Measurements from ENCODE around the gene JRKL. TPM values are rescaled to one million over a fixed set of nuclear protein-coding genes. Genes with fewer than 3 reads are reported as not detected.

The JRKL gene
- polyA plus RNA-seq, 1 experiment, result 11.2 TPM

DNA sequence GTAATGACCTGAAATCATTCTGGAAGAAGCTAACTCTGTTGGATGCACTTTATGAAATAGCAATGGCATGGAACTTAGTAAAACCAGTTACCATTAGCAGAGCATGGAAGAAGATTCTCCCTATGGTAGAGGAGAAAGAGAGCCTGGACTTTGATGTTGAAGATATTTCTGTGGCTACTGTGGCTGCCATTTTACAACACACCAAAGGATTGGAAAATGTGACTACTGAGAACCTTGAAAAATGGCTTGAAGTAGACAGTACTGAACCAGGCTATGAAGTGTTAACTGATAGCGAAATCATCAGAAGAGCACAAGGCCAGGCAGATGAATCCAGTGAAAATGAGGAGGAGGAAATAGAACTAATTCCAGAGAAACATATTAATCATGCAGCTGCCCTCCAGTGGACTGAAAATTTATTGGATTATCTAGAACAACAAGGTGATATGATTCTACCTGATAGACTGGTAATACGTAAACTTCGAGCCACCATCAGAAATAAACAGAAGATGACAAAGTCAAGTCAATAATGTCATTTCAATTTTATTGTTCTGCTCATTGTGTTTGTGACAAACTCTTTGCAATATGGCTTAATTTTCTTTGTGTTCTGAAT, 2.0 kb downstream of the JRKL start:
- POLR2A ChIA-PET, result no interaction called here
- Histone ChIP-seq H3K4me3 (ENCODE audit: low read depth, low read length) (no peak overlapping the region), H3K9me3 (ENCODE audit: control insufficient read depth, insufficient read depth, low read length) (no peaks in the 10 kb centered on the region; the same call in 1 of the 2 replicates), H3K27ac (ENCODE audit: low read depth, low read length) (no peak overlapping the region), H3K27me3 (ENCODE audit: control insufficient read depth, insufficient read depth, low read length) (no peaks in the 10 kb centered on the region)
- TF ChIP-seq, protein P1, sequence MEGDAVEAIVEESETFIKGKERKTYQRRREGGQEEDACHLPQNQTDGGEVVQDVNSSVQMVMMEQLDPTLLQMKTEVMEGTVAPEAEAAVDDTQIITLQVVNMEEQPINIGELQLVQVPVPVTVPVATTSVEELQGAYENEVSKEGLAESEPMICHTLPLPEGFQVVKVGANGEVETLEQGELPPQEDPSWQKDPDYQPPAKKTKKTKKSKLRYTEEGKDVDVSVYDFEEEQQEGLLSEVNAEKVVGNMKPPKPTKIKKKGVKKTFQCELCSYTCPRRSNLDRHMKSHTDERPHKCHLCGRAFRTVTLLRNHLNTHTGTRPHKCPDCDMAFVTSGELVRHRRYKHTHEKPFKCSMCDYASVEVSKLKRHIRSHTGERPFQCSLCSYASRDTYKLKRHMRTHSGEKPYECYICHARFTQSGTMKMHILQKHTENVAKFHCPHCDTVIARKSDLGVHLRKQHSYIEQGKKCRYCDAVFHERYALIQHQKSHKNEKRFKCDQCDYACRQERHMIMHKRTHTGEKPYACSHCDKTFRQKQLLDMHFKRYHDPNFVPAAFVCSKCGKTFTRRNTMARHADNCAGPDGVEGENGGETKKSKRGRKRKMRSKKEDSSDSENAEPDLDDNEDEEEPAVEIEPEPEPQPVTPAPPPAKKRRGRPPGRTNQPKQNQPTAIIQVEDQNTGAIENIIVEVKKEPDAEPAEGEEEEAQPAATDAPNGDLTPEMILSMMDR (IDR thresholded peaks at IDR 0.05; ENCODE audit: low read depth, low read length), result no peak
- CTCF ChIA-PET, result interaction anchor here (1.3 kb wide), 1 partner anchor 409 kb away, joined by 3 read pairs; no protein-coding TSS in a partner anchor
- no peak for DNase-seq (ENCODE audit: low read depth, low spot score)

DNA sequence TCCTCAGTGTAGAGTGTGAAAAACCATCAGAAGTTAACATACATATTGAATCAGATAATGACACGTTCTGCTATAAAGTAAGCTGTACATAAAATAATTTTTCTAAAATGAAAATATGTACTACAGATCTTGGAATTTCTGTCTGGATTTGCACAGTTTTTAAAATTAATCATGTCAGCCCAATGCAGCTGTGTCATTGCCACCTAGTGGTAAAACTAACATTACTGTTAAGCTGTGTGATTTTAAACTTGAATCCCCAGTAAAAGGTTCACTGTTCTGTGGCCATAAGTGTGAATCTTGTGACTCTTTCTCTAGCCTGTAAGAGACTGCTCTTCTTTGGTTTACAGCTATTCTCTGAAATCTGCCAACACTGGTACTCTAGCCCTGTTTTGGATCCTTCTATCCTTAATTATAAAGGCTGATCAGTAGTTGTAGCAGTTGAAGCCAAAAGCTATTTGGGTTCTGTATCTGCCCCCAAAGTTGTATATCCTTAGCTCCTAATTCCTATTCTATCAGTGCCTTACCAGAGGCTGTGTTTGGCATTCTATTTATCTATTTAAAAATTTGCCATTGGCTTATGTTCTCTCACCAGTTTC, 4.0 kb downstream of the JRKL start:
- TF ChIP-seq, protein P1 (IDR thresholded peaks at IDR 0.05; ENCODE audit: low read depth, low read length), result peak; percentile 79
- no peaks in the 10 kb centered on the region for H3K27me3 ChIP-seq (ENCODE audit: control insufficient read depth, insufficient read depth, low read length)
- POLR2A ChIA-PET, result no interaction called here
- no peak overlapping the region for H3K4me3 ChIP-seq (ENCODE audit: low read depth, low read length)
- no peak overlapping the region for H3K27ac ChIP-seq (ENCODE audit: low read depth, low read length)
- H3K9me3 ChIP-seq (ENCODE audit: control insufficient read depth, insufficient read depth, low read length), result no peaks in the 10 kb centered on the region; the same call in 1 of the 2 replicates
- DNase-seq (ENCODE audit: low read depth, low spot score), result peak; percentile 4
- CTCF ChIA-PET, result interaction anchor here (0.6 to 3.1 kb wide), 61 partner anchors 9 to 615 kb away, joined by 3 to 41 read pairs (median 4); partner anchors contain the start of genes CEP57, FAM76B, MAML2 and MTMR2

DNA sequence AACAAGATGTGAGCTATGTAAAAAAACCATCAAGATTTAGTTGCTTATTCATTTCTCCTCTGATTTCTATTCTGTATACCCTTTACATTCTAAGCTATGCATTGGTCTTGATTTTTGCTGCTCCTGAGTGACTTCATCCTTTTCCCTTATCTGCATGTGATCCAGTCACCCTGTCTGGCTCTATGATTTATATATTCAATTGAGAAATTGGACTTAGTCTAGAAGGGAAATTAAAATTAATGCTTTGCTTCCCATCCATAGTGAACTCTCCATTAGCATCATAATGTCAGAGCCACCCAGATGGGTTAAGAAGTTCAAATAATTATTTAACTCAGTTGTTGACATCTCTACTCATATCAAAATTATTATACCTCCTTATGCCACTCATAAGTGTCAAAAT, 5.0 kb downstream of the JRKL start:
- TF ChIP-seq, protein P1 (IDR thresholded peaks at IDR 0.05; ENCODE audit: low read depth, low read length), result no peak
- CTCF ChIA-PET, result interaction anchor here (0.6 to 3.1 kb wide), 28 partner anchors 10 to 1552 kb away, joined by 3 to 41 read pairs (median 4); partner anchors contain the start of genes CEP57, MAML2 and MTMR2
- H3K9me3 ChIP-seq (ENCODE audit: control insufficient read depth, insufficient read depth, low read length), result no peaks in the 10 kb centered on the region
- H3K4me3 ChIP-seq (ENCODE audit: low read depth, low read length), result no peak overlapping the region
- no peak overlapping the region for H3K27ac ChIP-seq (ENCODE audit: low read depth, low read length)
- H3K27me3 ChIP-seq (ENCODE audit: control insufficient read depth, insufficient read depth, low read length), result no peaks in the 10 kb centered on the region
- POLR2A ChIA-PET, result no interaction called here
- DNase-seq (ENCODE audit: low read depth, low spot score), result no peak

DNA sequence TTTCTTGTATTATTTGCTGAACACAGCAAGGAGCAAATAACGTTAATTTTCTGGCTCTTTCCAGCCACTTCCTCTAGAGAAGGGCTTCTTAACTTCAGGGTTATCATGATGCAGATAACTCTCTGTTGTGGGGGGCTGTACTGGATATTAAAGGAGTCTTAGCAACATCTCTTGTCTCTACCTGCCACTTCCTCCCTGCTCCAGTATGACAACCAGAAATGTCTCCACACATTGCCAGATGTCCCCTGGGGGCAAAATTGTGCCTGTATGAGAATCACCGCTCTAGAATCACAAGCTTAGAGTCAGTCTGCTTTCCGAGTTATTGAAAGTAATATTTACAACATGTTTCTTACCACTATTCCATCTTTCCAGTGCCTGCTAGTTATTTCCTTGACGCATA, 6.8 kb downstream of the JRKL start:
- TF ChIP-seq, protein P1 (IDR thresholded peaks at IDR 0.05; ENCODE audit: low read depth, low read length), result no peak
- H3K4me3 ChIP-seq (ENCODE audit: low read depth, low read length), result no peak overlapping the region
- H3K9me3 ChIP-seq (ENCODE audit: control insufficient read depth, insufficient read depth, low read length), result no peaks in the 10 kb centered on the region
- DNase-seq (ENCODE audit: low read depth, low spot score), result no peak
- H3K27me3 ChIP-seq (ENCODE audit: control insufficient read depth, insufficient read depth, low read length), result peaks cover 5% of the 10 kb centered on the region
- ChIA-PET CTCF (no interaction called here), POLR2A (no interaction called here)
- H3K27ac ChIP-seq (ENCODE audit: low read depth, low read length), result no peak overlapping the region

DNA sequence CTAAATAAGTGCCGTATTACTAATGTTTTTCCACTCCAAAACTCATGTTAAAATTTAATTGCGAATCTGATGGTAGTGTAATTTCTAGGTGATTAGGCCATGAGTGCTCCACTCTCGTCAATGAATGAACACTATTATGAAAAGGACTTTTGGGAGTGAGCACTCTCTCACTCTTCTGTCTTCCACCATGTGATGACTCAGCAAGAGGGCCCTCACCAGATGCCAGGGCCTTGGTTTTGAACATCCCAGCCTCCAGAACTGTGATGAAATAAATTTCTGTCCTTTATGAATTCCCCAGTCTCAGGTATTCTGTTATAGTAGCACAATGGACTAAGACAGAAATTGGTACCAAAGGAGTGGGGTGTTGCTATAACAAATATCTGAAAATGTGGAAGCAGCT, 8.1 kb downstream of the JRKL start:
- POLR2A ChIA-PET, result no interaction called here
- TF ChIP-seq, protein P1 (IDR thresholded peaks at IDR 0.05; ENCODE audit: low read depth, low read length), result no peak

More for the DNA sequence above, 8.1 kb downstream of the JRKL start:
- CTCF ChIA-PET, result no interaction called here
- no peak for DNase-seq (ENCODE audit: low read depth, low spot score)
- H3K27ac ChIP-seq (ENCODE audit: low read depth, low read length), result no peak overlapping the region
- H3K4me3 ChIP-seq (ENCODE audit: low read depth, low read length), result no peak overlapping the region
- H3K9me3 ChIP-seq (ENCODE audit: control insufficient read depth, insufficient read depth, low read length), result no peaks in the 10 kb centered on the region
- peaks cover 7% of the 10 kb centered on the region for H3K27me3 ChIP-seq (ENCODE audit: control insufficient read depth, insufficient read depth, low read length)

All from AG04450 (cell line).